ENCODE data around the gene CMTM8. TPM values are rescaled to one million over a fixed set of nuclear protein-coding genes. Genes with fewer than 3 reads are reported as not detected.
A peak's percentile ranks its signal among the peaks of the same experiment; 100 is the strongest.

Gene CMTM8
- total and polyA plus RNA-seq, 2 donors = 4.1 to 16.2 TPM

GRCh38 chr3:32325201-32325600 lies 86.7 kb downstream of the CMTM8 start:
- H3K36me3 ChIP-seq (ENCODE audit: control insufficient read depth in 2 of 2, insufficient read depth in 2 of 2, low read length in 1 of 2) = no peaks in the 10 kb centered on the region
- H3K4me3 ChIP-seq (ENCODE audit: low read length in 2 of 2) = no peak overlapping the region
- H3K9me3 ChIP-seq (ENCODE audit: control insufficient read depth in 2 of 2, insufficient read depth in 1 of 2, low read length in 1 of 2) = peaks cover 0 to 4% of the 10 kb centered on the region in 2 donors
- H3K4me1 ChIP-seq (ENCODE audit: control insufficient read depth in 2 of 2, insufficient read depth in 2 of 2, low read length in 2 of 2) = peaks cover 31 to 47% of the 10 kb centered on the region in 2 donors
- 83% methylated on average over 4 of the region's 4 CpGs for WGBS
- no peak overlapping the region for H3K27ac ChIP-seq (ENCODE audit: low read depth in 1 of 2, low read length in 1 of 2)
- H3K27me3 ChIP-seq (ENCODE audit: control insufficient read depth in 2 of 2, insufficient read depth in 1 of 2, low read length in 1 of 2) = no peaks in the 10 kb centered on the region
- no peak for DNase-seq (ENCODE audit: low read depth in 6 of 9, low spot score in 9 of 9)

GRCh38 chr3:32325927-32326326 lies 87.4 kb downstream of the CMTM8 start:
- H3K4me1 ChIP-seq (ENCODE audit: control insufficient read depth in 2 of 2, insufficient read depth in 2 of 2, low read length in 2 of 2) = peaks cover 26 to 41% of the 10 kb centered on the region in 2 donors
- H3K9me3 ChIP-seq (ENCODE audit: control insufficient read depth in 2 of 2, insufficient read depth in 1 of 2, low read length in 1 of 2) = peaks cover 0 to 4% of the 10 kb centered on the region in 2 donors
- WGBS = 94% methylated on average over 3 of the region's 3 CpGs
- no peak overlapping the region for H3K27ac ChIP-seq (ENCODE audit: low read depth in 1 of 2, low read length in 1 of 2)
- no peak for DNase-seq (ENCODE audit: low read depth in 6 of 9, low spot score in 9 of 9)
- H3K27me3 ChIP-seq (ENCODE audit: control insufficient read depth in 2 of 2, insufficient read depth in 1 of 2, low read length in 1 of 2) = no peaks in the 10 kb centered on the region
- no peaks in the 10 kb centered on the region for H3K36me3 ChIP-seq (ENCODE audit: control insufficient read depth in 2 of 2, insufficient read depth in 2 of 2, low read length in 1 of 2)
- no peak overlapping the region for H3K4me3 ChIP-seq (ENCODE audit: low read length in 2 of 2)

- no peak for DNase-seq (ENCODE audit: low read depth in 6 of 9, low spot score in 9 of 9)
Measured at GRCh38 chr3:32326795-32327194, 88.3 kb downstream of the CMTM8 start.

GRCh38 chr3:32334675-32335074 lies 96.2 kb downstream of the CMTM8 start:
- Histone ChIP-seq H3K36me3 (ENCODE audit: control insufficient read depth in 2 of 2, insufficient read depth in 2 of 2, low read length in 1 of 2) (no peaks in the 10 kb centered on the region), H3K4me1 (ENCODE audit: control insufficient read depth in 2 of 2, insufficient read depth in 2 of 2, low read length in 2 of 2) (peaks cover 12 to 28% of the 10 kb centered on the region in 2 donors), H3K9me3 (ENCODE audit: control insufficient read depth in 2 of 2, insufficient read depth in 1 of 2, low read length in 1 of 2) (peaks cover 0 to 4% of the 10 kb centered on the region in 2 donors), H3K27me3 (ENCODE audit: control insufficient read depth in 2 of 2, insufficient read depth in 1 of 2, low read length in 1 of 2) (no peaks in the 10 kb centered on the region), H3K27ac (ENCODE audit: low read depth in 1 of 2, low read length in 1 of 2) (no peak overlapping the region), H3K4me3 (ENCODE audit: low read length in 2 of 2) (no peak overlapping the region)
- WGBS = 90% methylated on average over 4 of the region's 4 CpGs
- peak in 7 of 9 donors; percentile 44 to 83 (median 60) for DNase-seq (ENCODE audit: low read depth in 6 of 9, low spot score in 9 of 9)

More at GRCh38 chr3:32326795-32327194, 88.3 kb downstream of the CMTM8 start:
- Histone ChIP-seq H3K27me3 (ENCODE audit: control insufficient read depth in 2 of 2, insufficient read depth in 1 of 2, low read length in 1 of 2) (no peaks in the 10 kb centered on the region), H3K4me3 (ENCODE audit: low read length in 2 of 2) (no peak overlapping the region), H3K9me3 (ENCODE audit: control insufficient read depth in 2 of 2, insufficient read depth in 1 of 2, low read length in 1 of 2) (peaks cover 0 to 1% of the 10 kb centered on the region in 2 donors), H3K27ac (ENCODE audit: low read depth in 1 of 2, low read length in 1 of 2) (peak overlapping the region in 1 of 2 donors; percentile 31), H3K4me1 (ENCODE audit: control insufficient read depth in 2 of 2, insufficient read depth in 2 of 2, low read length in 2 of 2) (peaks cover 22 to 33% of the 10 kb centered on the region in 2 donors), H3K36me3 (ENCODE audit: control insufficient read depth in 2 of 2, insufficient read depth in 2 of 2, low read length in 1 of 2) (no peaks in the 10 kb centered on the region)
- 94% methylated on average over 2 of the region's 2 CpGs for WGBS

- H3K36me3 ChIP-seq (ENCODE audit: control insufficient read depth in 2 of 2, insufficient read depth in 2 of 2, low read length in 1 of 2) = no peaks in the 10 kb centered on the region
- DNase-seq (ENCODE audit: low read depth in 6 of 9, low spot score in 9 of 9) = peak in 3 of 9 donors; percentile 35 to 62 (median 40)
- no peak overlapping the region for H3K4me3 ChIP-seq (ENCODE audit: low read length in 2 of 2)
- H3K27ac ChIP-seq (ENCODE audit: low read depth in 1 of 2, low read length in 1 of 2) = peak overlapping the region in 1 of 2 donors; percentile 22
- H3K27me3 ChIP-seq (ENCODE audit: control insufficient read depth in 2 of 2, insufficient read depth in 1 of 2, low read length in 1 of 2) = no peaks in the 10 kb centered on the region
- peaks cover 0 to 4% of the 10 kb centered on the region in 2 donors for H3K9me3 ChIP-seq (ENCODE audit: control insufficient read depth in 2 of 2, insufficient read depth in 1 of 2, low read length in 1 of 2)
- H3K4me1 ChIP-seq (ENCODE audit: control insufficient read depth in 2 of 2, insufficient read depth in 2 of 2, low read length in 2 of 2) = peaks cover 12 to 29% of the 10 kb centered on the region in 2 donors
- WGBS = 80% methylated on average over 13 of the region's 13 CpGs
Measured at GRCh38 chr3:32335365-32336112, 97.1 kb downstream of the CMTM8 start.

- H3K27ac ChIP-seq (ENCODE audit: low read depth in 1 of 2, low read length in 1 of 2) = peak overlapping the region in 1 of 2 donors; percentile 6
- DNase-seq (ENCODE audit: low read depth in 6 of 9, low spot score in 9 of 9) = no peak
- H3K36me3 ChIP-seq (ENCODE audit: control insufficient read depth in 2 of 2, insufficient read depth in 2 of 2, low read length in 1 of 2) = no peaks in the 10 kb centered on the region
- H3K4me1 ChIP-seq (ENCODE audit: control insufficient read depth in 2 of 2, insufficient read depth in 2 of 2, low read length in 2 of 2) = peaks cover 12 to 32% of the 10 kb centered on the region in 2 donors
- no peaks in the 10 kb centered on the region for H3K27me3 ChIP-seq (ENCODE audit: control insufficient read depth in 2 of 2, insufficient read depth in 1 of 2, low read length in 1 of 2)
- H3K4me3 ChIP-seq (ENCODE audit: low read length in 2 of 2) = no peak overlapping the region
- peaks cover 0 to 4% of the 10 kb centered on the region in 2 donors for H3K9me3 ChIP-seq (ENCODE audit: control insufficient read depth in 2 of 2, insufficient read depth in 1 of 2, low read length in 1 of 2)
- WGBS = 75% methylated on average over 2 of the region's 2 CpGs
Measured at GRCh38 chr3:32336113-32336498, 97.6 kb downstream of the CMTM8 start.

GRCh38 chr3:32337505-32337904 lies 99.0 kb downstream of the CMTM8 start:
- Histone ChIP-seq H3K4me3 (ENCODE audit: low read length in 2 of 2) (no peak overlapping the region), H3K27me3 (ENCODE audit: control insufficient read depth in 2 of 2, insufficient read depth in 1 of 2, low read length in 1 of 2) (no peaks in the 10 kb centered on the region), H3K36me3 (ENCODE audit: control insufficient read depth in 2 of 2, insufficient read depth in 2 of 2, low read length in 1 of 2) (no peaks in the 10 kb centered on the region), H3K9me3 (ENCODE audit: control insufficient read depth in 2 of 2, insufficient read depth in 1 of 2, low read length in 1 of 2) (peaks cover 0 to 4% of the 10 kb centered on the region in 2 donors), H3K4me1 (ENCODE audit: control insufficient read depth in 2 of 2, insufficient read depth in 2 of 2, low read length in 2 of 2) (peaks cover 12 to 27% of the 10 kb centered on the region in 2 donors), H3K27ac (ENCODE audit: low read depth in 1 of 2, low read length in 1 of 2) (no peak overlapping the region)
- no peak for DNase-seq (ENCODE audit: low read depth in 6 of 9, low spot score in 9 of 9)

GRCh38 chr3:32340039-32340438 lies 101.6 kb downstream of the CMTM8 start:
- peak in 7 of 9 donors; percentile 49 to 83 (median 62) for DNase-seq (ENCODE audit: low read depth in 6 of 9, low spot score in 9 of 9)
- Histone ChIP-seq H3K4me1 (ENCODE audit: control insufficient read depth in 2 of 2, insufficient read depth in 2 of 2, low read length in 2 of 2) (peaks cover 9 to 21% of the 10 kb centered on the region in 2 donors), H3K27me3 (ENCODE audit: control insufficient read depth in 2 of 2, insufficient read depth in 1 of 2, low read length in 1 of 2) (no peaks in the 10 kb centered on the region), H3K36me3 (ENCODE audit: control insufficient read depth in 2 of 2, insufficient read depth in 2 of 2, low read length in 1 of 2) (no peaks in the 10 kb centered on the region), H3K27ac (ENCODE audit: low read depth in 1 of 2, low read length in 1 of 2) (no peak overlapping the region), H3K4me3 (ENCODE audit: low read length in 2 of 2) (no peak overlapping the region), H3K9me3 (ENCODE audit: control insufficient read depth in 2 of 2, insufficient read depth in 1 of 2, low read length in 1 of 2) (peaks cover 0 to 2% of the 10 kb centered on the region in 2 donors)
- WGBS = 61% methylated on average over 6 of the region's 6 CpGs

GRCh38 chr3:32340611-32341365 lies 102.3 kb downstream of the CMTM8 start:
- H3K27ac ChIP-seq (ENCODE audit: low read depth in 1 of 2, low read length in 1 of 2) = no peak overlapping the region
- H3K9me3 ChIP-seq (ENCODE audit: control insufficient read depth in 2 of 2, insufficient read depth in 1 of 2, low read length in 1 of 2) = no peaks in the 10 kb centered on the region
- no peak overlapping the region for H3K4me3 ChIP-seq (ENCODE audit: low read length in 2 of 2)
- DNase-seq (ENCODE audit: low read depth in 6 of 9, low spot score in 9 of 9) = no peak
- no peaks in the 10 kb centered on the region for H3K27me3 ChIP-seq (ENCODE audit: control insufficient read depth in 2 of 2, insufficient read depth in 1 of 2, low read length in 1 of 2)
- WGBS = 96% methylated on average over 7 of the region's 7 CpGs
- H3K36me3 ChIP-seq (ENCODE audit: control insufficient read depth in 2 of 2, insufficient read depth in 2 of 2, low read length in 1 of 2) = no peaks in the 10 kb centered on the region
- peaks cover 3 to 13% of the 10 kb centered on the region in 2 donors for H3K4me1 ChIP-seq (ENCODE audit: control insufficient read depth in 2 of 2, insufficient read depth in 2 of 2, low read length in 2 of 2)
